Vagina (tissue), 2 donors: ENCODE measurements around the gene OSGEPL1.

Source experiments
- CTCF ChIP-seq, 3 experiments: fragments of 450-650 bp in 2 of 3; fragments of 200-600 bp in 1 of 3; sonication (generic) in 1 of 3; IDR thresholded peaks; one replicate each; pipeline ENCODE4 v1.5.1; 2017 to 2019; ENCODE audit warnings: antibody characterized with exemption in 3 of 3, mild to moderate bottlenecking in 2 of 3, moderate library complexity in 2 of 3
- POLR2A ChIP-seq, 2 donors: fragments of 450-650 bp; IDR thresholded peaks; one replicate each; pipeline ENCODE4 v1.6.1; 2017; ENCODE audit warnings: antibody characterized with exemption in 2 of 2, mild to moderate bottlenecking in 2 of 2, moderate library complexity in 2 of 2
- POLR2AphosphoS5 ChIP-seq, 2 donors: sonication (generic); formaldehyde crosslinking; IDR thresholded peaks; one replicate each; pipeline ENCODE4 v1.9.0; 2017; ENCODE audit warnings: antibody characterized with exemption in 2 of 2, mild to moderate bottlenecking in 2 of 2, low read depth in 1 of 2; ENCODE audit not compliant: insufficient read depth in 1 of 2

DNA sequence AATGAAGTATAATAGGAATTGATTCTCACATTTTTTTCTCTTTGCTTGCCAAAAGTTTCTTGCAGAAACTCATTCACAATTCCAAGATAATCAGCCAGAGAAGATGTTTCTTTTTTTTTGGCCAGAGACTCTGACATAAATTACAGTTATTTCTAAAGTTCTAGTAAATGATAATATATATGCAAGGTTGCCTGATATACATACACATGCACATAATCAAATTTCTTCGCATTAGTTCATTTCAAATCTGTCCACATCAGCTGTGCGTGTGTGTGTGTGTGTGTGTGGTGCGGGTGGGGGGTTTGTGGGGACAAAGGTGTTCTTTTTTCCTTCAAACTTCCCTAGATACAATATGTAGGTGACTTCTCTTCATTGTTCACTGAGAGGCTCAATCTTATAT lies 33.2 kb downstream of the OSGEPL1 start:
- TF ChIP-seq POLR2A (IDR thresholded peaks at IDR 0.05) = no peak
- TF ChIP-seq POLR2AphosphoS5 (IDR thresholded peaks at IDR 0.05; ENCODE audit: insufficient read depth in 1 of 2, low read depth in 1 of 2) = no peak
- TF ChIP-seq CTCF (IDR thresholded peaks at IDR 0.05) = no peak
